CD8-positive, alpha-beta memory T cell (primary cell): ENCODE data around the gene MYMX. TPM values are rescaled to one million over a fixed set of nuclear protein-coding genes. Genes with fewer than 3 reads are reported as not detected.
A peak's percentile ranks its signal among the peaks of the same experiment; 100 is the strongest.

ENCODE experiments used
- CTCF ChIA-PET: fragments of 350-600 bp; sonication (Branson Sonifier 250); formaldehyde crosslinking; loops from one replicate; lab custom pipeline; 2021; ENCODE audit warnings: antibody characterized with exemption; lab: Charles Lee
- POLR2A ChIA-PET: fragments of 350-600 bp; sonication (Branson Sonifier 250); formaldehyde crosslinking; loops from one replicate; lab custom pipeline; 2021; ENCODE audit warnings: antibody characterized with exemption; lab: Charles Lee
- DNase-seq, 5 donors: peaks; one replicate each; pipeline versions ENCODE4 v3.0.0 to v3.0.0-alpha.2; 2020 to 2022; ENCODE audit warnings: mixed read lengths in 1 of 5
- H3K27ac ChIP-seq: one replicate; pipeline ENCODE4 v1.7.0; 2013; ENCODE audit warnings: low read depth, mild to moderate bottlenecking, low read length, moderate library complexity
- H3K27me3 ChIP-seq: 2 replicates; pipeline ENCODE4 v1.7.0; 2013; ENCODE audit warnings: low read length, mild to moderate bottlenecking; ENCODE audit not compliant: insufficient read depth, poor library complexity, severe bottlenecking
- H3K36me3 ChIP-seq: 2 replicates; pipeline ENCODE4 v1.7.0; 2013; ENCODE audit warnings: mild to moderate bottlenecking, low read length, moderate library complexity; ENCODE audit not compliant: insufficient read depth
- H3K4me1 ChIP-seq: 2 replicates; pipeline ENCODE4 v1.7.0; 2013; ENCODE audit warnings: mild to moderate bottlenecking, low read length, moderate library complexity; ENCODE audit not compliant: insufficient read depth
- H3K4me3 ChIP-seq: 2 replicates; pipeline ENCODE4 v1.7.0; 2013; ENCODE audit warnings: mild to moderate bottlenecking, low read length
- H3K9me3 ChIP-seq: 2 replicates; pipeline ENCODE4 v1.7.0; 2013; ENCODE audit warnings: mild to moderate bottlenecking, low read length
- H3K27ac Mint-ChIP-seq, 8 donors: one replicate each; pipeline ENCODE4 v1.8.0; 2020 to 2021; ENCODE audit warnings: mixed read lengths in 8 of 8, mild to moderate bottlenecking in 6 of 8, inconsistent platforms in 3 of 8, moderate library complexity in 3 of 8
- H3K27me3 Mint-ChIP-seq, 2 donors: one replicate each; pipeline ENCODE4 v1.8.0; 2020 to 2021; ENCODE audit warnings: mixed read lengths in 2 of 2, mild to moderate bottlenecking in 1 of 2, moderate library complexity in 1 of 2
- H3K36me3 Mint-ChIP-seq, 3 donors: one replicate each; pipeline ENCODE4 v1.8.0; 2020 to 2021; ENCODE audit warnings: mixed read lengths in 3 of 3, inconsistent platforms in 1 of 3, mild to moderate bottlenecking in 1 of 3
- H3K4me1 Mint-ChIP-seq, 3 donors: one replicate each; pipeline ENCODE4 v1.8.0; 2020 to 2021; ENCODE audit warnings: mixed read lengths in 3 of 3, inconsistent platforms in 1 of 3, mild to moderate bottlenecking in 1 of 3
- H3K4me3 Mint-ChIP-seq, 7 donors: one replicate each; pipeline ENCODE4 v1.8.0; 2020 to 2021; ENCODE audit warnings: mixed read lengths in 7 of 7, mild to moderate bottlenecking in 6 of 7, moderate library complexity in 4 of 7, inconsistent platforms in 2 of 7
- H3K9me3 Mint-ChIP-seq, 5 donors: one replicate each; pipeline ENCODE4 v1.8.0; 2020 to 2022; ENCODE audit warnings: mixed read lengths in 5 of 5, mild to moderate bottlenecking in 3 of 5, moderate library complexity in 2 of 5, inconsistent platforms in 1 of 5
- polyA plus RNA-seq: library from polyadenylated mRNA; unstranded; fragments of 300-500 nt; fragmentation: Illumina TruSeq; gene quantifications from one replicate; pipeline ENCODE4 v1.2.3, GENCODE V29; 2021
- total RNA-seq, 2 experiments: library from RNA; stranded (reverse); gene quantifications; one replicate each; pipeline ENCODE4 v1.2.3, GENCODE V29; 2021

The MYMX gene
- total and polyA plus RNA-seq, 3 experiments from 2014 or later: not detected

- H3K4me3 ChIP-seq: no peak overlapping the region
- ChIA-PET POLR2A (no interaction called here), CTCF (interaction anchor here (1.0 to 5.0 kb wide), 4 partner anchors 9 to 16 kb away, joined by 3 to 53 read pairs (median 4); partner anchors contain the start of gene NFKBIE)
- H3K9me3 ChIP-seq: no peaks in the 10 kb centered on the region
- H3K27ac Mint-ChIP-seq: peak overlapping the region in 7 of 8 donors; percentile 8 to 98 (median 75)
- peaks cover 0 to 1% (median 0%) of the 10 kb centered on the region in 5 donors for H3K9me3 Mint-ChIP-seq
- no peak overlapping the region for H3K27ac ChIP-seq
- H3K27me3 Mint-ChIP-seq: peaks cover 0 to 3% of the 10 kb centered on the region in 2 donors
- H3K36me3 Mint-ChIP-seq: peaks cover 22 to 82% (median 33%) of the 10 kb centered on the region in 3 donors
- peak; percentile 45 to 70 (median 49) for DNase-seq
- H3K4me3 Mint-ChIP-seq: peak overlapping the region in 2 of 7 donors; percentile 2 to 62
- H3K36me3 ChIP-seq: peaks cover 74% of the 10 kb centered on the region
- H3K27me3 ChIP-seq: no peaks in the 10 kb centered on the region
- peaks cover 67 to 88% (median 80%) of the 10 kb centered on the region in 3 donors for H3K4me1 Mint-ChIP-seq
- H3K4me1 ChIP-seq: peaks cover 31% of the 10 kb centered on the region
Observed at GRCh38 chr6:44253307-44254101, 36.8 kb downstream of the MYMX start.

GRCh38 chr6:44254191-44255104 lies 37.7 kb downstream of the MYMX start:
- Mint-ChIP-seq H3K36me3 (peaks cover 20 to 82% (median 31%) of the 10 kb centered on the region in 3 donors), H3K4me3 (peak overlapping the region; percentile 15 to 83 (median 55)), H3K9me3 (peaks cover 0 to 1% (median 0%) of the 10 kb centered on the region in 5 donors), H3K4me1 (peaks cover 61 to 84% (median 73%) of the 10 kb centered on the region in 3 donors), H3K27ac (peak overlapping the region in 7 of 8 donors; percentile 58 to 98 (median 81)), H3K27me3 (peaks cover 0 to 3% of the 10 kb centered on the region in 2 donors)
- POLR2A ChIA-PET: interaction anchor here (2.6 to 3.1 kb wide), 2 partner anchors 7 to 11 kb away, joined by 10 to 77 read pairs; partner anchors contain the start of genes HSP90AB1 and NFKBIE
- Histone ChIP-seq H3K9me3 (no peaks in the 10 kb centered on the region), H3K27me3 (no peaks in the 10 kb centered on the region), H3K27ac (no peak overlapping the region), H3K4me1 (peaks cover 21% of the 10 kb centered on the region), H3K4me3 (no peak overlapping the region), H3K36me3 (peaks cover 64% of the 10 kb centered on the region)
- DNase-seq: no peak
- CTCF ChIA-PET: interaction anchor here (1.0 to 5.0 kb wide), 6 partner anchors 8 to 20 kb away, joined by 4 to 74 read pairs (median 4); partner anchors contain the start of genes HSP90AB1 and NFKBIE

GRCh38 chr6:44255105-44255808 lies 38.5 kb downstream of the MYMX start:
- peaks cover 18 to 82% (median 25%) of the 10 kb centered on the region in 3 donors for H3K36me3 Mint-ChIP-seq
- Histone ChIP-seq H3K4me3 (no peak overlapping the region), H3K9me3 (no peaks in the 10 kb centered on the region), H3K27ac (no peak overlapping the region), H3K36me3 (peaks cover 56% of the 10 kb centered on the region), H3K27me3 (no peaks in the 10 kb centered on the region), H3K4me1 (peaks cover 21% of the 10 kb centered on the region)
- ChIA-PET POLR2A (interaction anchor here (2.6 to 3.1 kb wide), 2 partner anchors 8 to 10 kb away, joined by 10 to 77 read pairs; partner anchors contain the start of genes HSP90AB1 and NFKBIE), CTCF (interaction anchor here (1.0 to 5.0 kb wide), 5 partner anchors 9 to 31 kb away, joined by 4 to 74 read pairs (median 22); partner anchors contain the start of genes HSP90AB1, NFKBIE and SLC29A1)
- no peak for DNase-seq
- H3K9me3 Mint-ChIP-seq: peaks cover 0 to 1% (median 0%) of the 10 kb centered on the region in 5 donors
- H3K4me1 Mint-ChIP-seq: peaks cover 53 to 76% (median 65%) of the 10 kb centered on the region in 3 donors
- peak overlapping the region; percentile 61 to 99 (median 90) for H3K27ac Mint-ChIP-seq
- peak overlapping the region; percentile 82 to 92 (median 88) for H3K4me3 Mint-ChIP-seq
- H3K27me3 Mint-ChIP-seq: peaks cover 0 to 3% of the 10 kb centered on the region in 2 donors

GRCh38 chr6:44255871-44256774 lies 39.4 kb downstream of the MYMX start:
- CTCF ChIA-PET: interaction anchor here (0.8 to 5.0 kb wide), 16 partner anchors 10 to 605 kb away, joined by 3 to 74 read pairs (median 5); partner anchors contain the start of genes HSP90AB1, NFKBIE and SLC29A1
- no peaks in the 10 kb centered on the region for H3K9me3 ChIP-seq
- Mint-ChIP-seq H3K9me3 (peaks cover 0 to 1% (median 0%) of the 10 kb centered on the region in 5 donors), H3K4me3 (peak overlapping the region; percentile 82 to 92 (median 88)), H3K27me3 (peaks cover 0 to 3% of the 10 kb centered on the region in 2 donors), H3K4me1 (peaks cover 54 to 76% (median 63%) of the 10 kb centered on the region in 3 donors), H3K36me3 (peaks cover 18 to 81% (median 26%) of the 10 kb centered on the region in 3 donors), H3K27ac (peak overlapping the region; percentile 78 to 99 (median 91))
- H3K4me3 ChIP-seq: peak overlapping the region; percentile 84
- POLR2A ChIA-PET: interaction anchor here (0.5 to 3.1 kb wide), 7 partner anchors 9 to 1105 kb away, joined by 3 to 77 read pairs (median 4); partner anchors contain the start of genes HSP90AB1, NFKBIE and SLC29A1
- peaks cover 21% of the 10 kb centered on the region for H3K4me1 ChIP-seq
- peak overlapping the region; percentile 81 for H3K27ac ChIP-seq
- no peaks in the 10 kb centered on the region for H3K27me3 ChIP-seq
- peaks cover 48% of the 10 kb centered on the region for H3K36me3 ChIP-seq
- DNase-seq: peak in 1 of 5 donors; percentile 60

- Histone ChIP-seq H3K27me3 (no peaks in the 10 kb centered on the region), H3K36me3 (peaks cover 42% of the 10 kb centered on the region), H3K4me1 (peaks cover 21% of the 10 kb centered on the region)
Observed at GRCh38 chr6:44256775-44257024, 40.0 kb downstream of the MYMX start.

More at GRCh38 chr6:44256775-44257024, 40.0 kb downstream of the MYMX start:
- POLR2A ChIA-PET: interaction anchor here (0.7 to 3.1 kb wide), 6 partner anchors 8 to 33 kb away, joined by 3 to 77 read pairs (median 4); partner anchors contain the start of genes HSP90AB1, NFKBIE and SLC29A1
- Mint-ChIP-seq H3K27ac (peak overlapping the region; percentile 78 to 99 (median 91)), H3K36me3 (peaks cover 16 to 78% (median 26%) of the 10 kb centered on the region in 3 donors), H3K27me3 (peaks cover 0 to 3% of the 10 kb centered on the region in 2 donors), H3K9me3 (peaks cover 0 to 1% (median 0%) of the 10 kb centered on the region in 5 donors), H3K4me1 (peaks cover 53 to 72% (median 63%) of the 10 kb centered on the region in 3 donors), H3K4me3 (peak overlapping the region; percentile 82 to 92 (median 88))
- H3K27ac ChIP-seq: peak overlapping the region; percentile 81
- CTCF ChIA-PET: interaction anchor here (0.8 to 5.0 kb wide), 17 partner anchors 10 to 606 kb away, joined by 3 to 74 read pairs (median 5); partner anchors contain the start of genes HSP90AB1, NFKBIE and SLC29A1
- peak overlapping the region; percentile 84 for H3K4me3 ChIP-seq
- no peaks in the 10 kb centered on the region for H3K9me3 ChIP-seq
- no peak for DNase-seq
